GM19025 (cell line): ENCODE data around the gene INTS1.

Source experiments
- ATAC-seq: cut with Tn5 transposase; IDR thresholded peaks from one replicate; pipeline ENCODE4 v1.9.1; 2021; ENCODE audit warnings: mild to moderate bottlenecking, low read depth, moderate library complexity; ENCODE audit not compliant: unreplicated experiment

Gene INTS1

GRCh38 chr7:1542329-1542728 lies 38.1 kb upstream of the INTS1 start:
- ATAC-seq, result no peak

DNA sequence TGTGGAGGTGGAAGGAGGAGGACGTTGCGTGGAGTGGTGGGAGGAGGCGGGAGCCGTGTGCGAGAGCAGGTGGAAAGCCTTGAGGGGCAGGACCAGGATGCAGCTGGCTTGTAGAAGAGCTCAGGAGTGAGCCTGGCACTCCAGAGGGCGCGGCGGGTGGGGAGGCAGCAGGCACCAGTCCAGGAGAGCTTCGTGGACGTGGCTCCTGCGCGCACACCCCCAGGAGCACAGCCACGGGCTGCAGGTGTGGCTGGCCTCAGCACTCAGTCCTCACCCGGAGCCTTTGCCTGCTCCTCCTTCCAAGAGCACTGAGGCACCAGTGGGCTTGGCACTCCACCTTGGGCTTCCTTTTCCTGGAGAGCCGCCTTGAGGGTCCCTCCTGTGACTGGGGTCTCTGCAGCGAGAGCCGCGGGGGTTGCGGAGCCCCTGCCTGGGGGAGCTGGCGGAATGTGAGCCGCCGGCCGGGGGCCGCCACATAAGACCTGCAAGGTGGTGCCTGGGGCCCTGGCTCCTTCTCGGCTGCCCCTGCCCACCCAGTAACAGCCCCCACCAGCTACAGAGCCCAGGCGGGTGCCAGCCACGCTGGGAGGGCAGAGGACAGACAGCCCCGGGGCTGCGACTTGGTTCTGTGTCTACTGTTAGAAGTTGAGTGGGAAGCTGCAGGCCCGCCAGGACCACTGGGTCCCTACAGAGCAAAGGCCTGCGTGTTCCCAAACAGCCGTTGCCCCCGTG lies 37.4 kb upstream of the INTS1 start:
- no peak for ATAC-seq

DNA sequence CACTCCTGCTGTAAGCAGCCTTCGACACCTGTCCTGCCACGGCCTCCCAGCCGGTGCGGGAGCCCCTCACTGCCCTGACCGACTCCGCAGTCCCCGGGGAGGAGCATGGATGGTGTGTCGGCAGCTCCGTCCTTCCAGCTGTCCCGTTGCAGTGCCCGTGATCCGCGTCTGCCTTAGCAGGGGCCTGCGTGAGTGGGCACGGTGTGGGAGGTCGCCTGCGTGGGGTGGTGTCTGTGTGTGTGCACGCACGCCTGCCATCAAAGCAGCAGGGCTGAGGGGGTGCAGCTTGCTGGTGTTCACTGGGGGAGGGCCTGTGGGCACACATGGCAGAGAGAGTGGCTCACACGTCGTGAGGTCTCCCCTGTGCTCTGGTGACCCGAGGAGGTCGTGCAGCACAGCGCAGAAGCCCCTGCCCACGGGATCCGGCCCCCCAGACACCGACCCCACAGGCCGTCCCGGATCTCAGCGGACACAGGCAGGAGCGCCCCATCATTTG lies 36.6 kb upstream of the INTS1 start:
- ATAC-seq, result no peak

- no peak for ATAC-seq
Measured at GRCh38 chr7:1539882-1540775, 35.9 kb upstream of the INTS1 start.

DNA sequence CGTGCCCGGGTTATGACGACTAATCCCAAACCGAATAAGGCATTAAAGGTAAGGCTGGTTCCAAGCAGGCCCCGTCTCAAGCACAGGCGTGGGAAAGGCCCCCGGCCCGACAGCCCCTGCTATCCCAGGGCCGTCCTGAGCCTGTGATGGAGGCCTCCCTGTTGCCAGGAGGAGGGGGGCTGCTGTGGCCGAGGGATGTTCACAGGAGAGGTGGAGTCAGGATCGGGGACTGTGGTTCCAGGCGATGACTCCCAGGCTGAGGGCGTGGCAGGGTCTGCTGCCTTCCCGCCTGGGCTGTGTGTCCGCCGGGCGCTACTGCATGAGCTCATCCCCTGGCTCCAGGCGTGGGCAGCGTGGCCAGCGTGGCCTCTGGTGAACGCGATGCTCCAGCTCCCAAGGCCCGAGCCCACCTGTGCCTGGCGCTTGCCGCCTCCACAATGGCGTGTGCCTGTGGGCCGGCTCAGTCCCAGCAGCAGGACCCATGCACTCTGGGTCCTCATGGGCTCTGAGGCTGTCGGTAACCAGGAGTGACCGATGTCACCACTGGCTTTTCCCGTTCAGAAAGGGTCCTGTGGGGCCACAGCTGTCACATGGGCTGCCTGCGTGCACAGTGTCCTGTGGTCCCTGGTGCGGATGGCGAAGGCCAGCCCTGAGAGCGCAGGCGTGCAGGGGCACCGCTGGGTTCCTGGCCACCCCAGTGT lies 35.1 kb upstream of the INTS1 start:
- ATAC-seq, result no peak

GRCh38 chr7:1538544-1539180 lies 34.5 kb upstream of the INTS1 start:
- ATAC-seq, result no peak

GRCh38 chr7:1537535-1538412 lies 33.6 kb upstream of the INTS1 start:
- no peak for ATAC-seq

DNA sequence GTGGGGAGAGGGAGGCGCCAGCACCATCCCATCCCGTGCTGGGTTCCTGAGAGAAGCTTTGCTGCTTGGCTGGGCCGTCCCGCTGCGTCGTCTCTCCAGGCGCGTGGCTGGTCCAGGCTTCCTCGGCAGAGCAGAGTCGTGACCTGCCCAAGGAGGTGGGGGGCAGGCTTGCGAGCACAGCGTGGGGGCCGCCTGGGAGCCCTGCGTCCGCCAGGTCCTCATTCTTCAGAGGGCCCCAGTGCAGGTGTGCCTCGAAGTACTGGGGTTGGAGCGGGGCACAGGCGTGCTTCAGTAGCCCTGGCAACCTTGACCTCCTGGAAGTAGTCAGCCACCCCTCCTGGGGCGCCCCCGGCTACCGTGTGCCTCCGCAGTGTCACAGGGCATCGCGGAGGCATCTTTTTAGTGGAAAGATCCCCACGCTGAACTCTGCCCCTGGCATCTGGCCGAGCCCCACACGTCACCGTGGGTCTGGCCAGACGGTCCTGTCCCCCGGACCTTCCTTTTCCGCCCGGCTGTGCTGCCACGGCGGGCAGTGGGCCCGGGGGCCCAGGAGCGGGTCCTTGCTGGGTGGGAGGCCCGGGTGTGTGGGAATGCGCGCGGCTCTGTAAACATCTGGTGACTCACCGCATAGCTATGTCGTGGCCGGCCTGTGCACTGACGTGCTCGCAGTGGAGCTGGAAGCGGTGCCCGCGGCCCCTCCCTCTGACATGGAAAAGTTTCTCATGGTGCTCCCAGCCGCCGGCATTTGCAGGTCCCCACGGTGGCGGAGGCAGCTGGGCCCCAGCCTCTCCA lies 32.8 kb upstream of the INTS1 start:
- no peak for ATAC-seq

- no peak for ATAC-seq
Measured at GRCh38 chr7:1536455-1536742, 32.2 kb upstream of the INTS1 start.

DNA sequence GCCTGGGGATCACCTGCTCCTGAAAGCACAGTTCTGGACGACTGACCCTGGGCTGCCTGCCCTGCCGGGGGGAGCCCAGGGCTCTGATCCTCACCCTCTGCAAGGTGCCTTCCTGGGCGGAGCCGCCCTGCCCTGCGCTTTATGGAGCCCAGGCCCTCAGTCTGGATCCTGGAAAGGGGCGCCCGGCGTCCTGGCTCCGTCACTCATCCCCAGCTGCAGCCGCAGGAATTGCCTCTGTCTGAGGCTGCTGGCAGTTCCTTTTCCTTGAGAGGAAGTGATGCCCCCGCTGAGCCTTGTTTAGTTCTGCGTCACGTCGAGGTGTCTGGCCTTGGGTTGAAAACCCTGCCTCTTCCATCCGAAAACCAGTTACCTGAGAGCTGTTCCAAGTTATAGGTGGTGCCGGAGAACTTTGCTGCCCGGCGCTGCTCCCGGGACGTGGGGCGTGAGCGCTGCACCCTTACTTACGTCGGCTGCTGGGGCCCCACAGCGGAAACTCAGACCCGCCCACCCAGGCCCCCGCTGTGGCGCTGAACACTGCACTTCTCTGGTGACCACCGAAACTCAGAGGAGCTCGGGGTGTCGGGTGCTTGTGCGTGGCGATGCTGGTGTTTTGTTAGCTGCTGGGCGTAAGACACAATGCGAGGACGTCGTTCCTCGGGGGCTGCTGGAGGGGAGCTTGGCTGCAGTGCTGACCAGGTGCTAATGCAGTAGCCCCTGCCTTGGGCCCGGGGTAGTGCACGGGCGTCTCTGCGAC lies 31.7 kb upstream of the INTS1 start:
- no peak for ATAC-seq

DNA sequence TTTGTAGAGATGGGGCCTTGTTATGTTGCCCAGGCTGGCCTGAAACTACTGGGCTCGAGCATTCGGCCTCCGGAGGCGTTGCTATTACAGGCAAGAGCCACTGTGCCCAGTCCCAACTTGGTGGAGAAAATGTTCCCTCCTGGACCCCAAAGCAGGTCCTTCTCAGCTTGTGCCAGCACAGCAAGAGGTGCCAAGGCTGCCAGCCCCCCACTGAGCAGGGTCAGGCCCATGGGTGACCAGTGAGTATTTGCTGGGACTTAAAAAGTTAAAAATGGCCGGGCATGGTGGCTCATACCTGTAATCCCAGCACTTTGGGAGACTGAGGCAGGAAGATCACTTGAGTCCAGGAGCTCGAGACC lies 30.9 kb upstream of the INTS1 start:
- ATAC-seq, result no peak

DNA sequence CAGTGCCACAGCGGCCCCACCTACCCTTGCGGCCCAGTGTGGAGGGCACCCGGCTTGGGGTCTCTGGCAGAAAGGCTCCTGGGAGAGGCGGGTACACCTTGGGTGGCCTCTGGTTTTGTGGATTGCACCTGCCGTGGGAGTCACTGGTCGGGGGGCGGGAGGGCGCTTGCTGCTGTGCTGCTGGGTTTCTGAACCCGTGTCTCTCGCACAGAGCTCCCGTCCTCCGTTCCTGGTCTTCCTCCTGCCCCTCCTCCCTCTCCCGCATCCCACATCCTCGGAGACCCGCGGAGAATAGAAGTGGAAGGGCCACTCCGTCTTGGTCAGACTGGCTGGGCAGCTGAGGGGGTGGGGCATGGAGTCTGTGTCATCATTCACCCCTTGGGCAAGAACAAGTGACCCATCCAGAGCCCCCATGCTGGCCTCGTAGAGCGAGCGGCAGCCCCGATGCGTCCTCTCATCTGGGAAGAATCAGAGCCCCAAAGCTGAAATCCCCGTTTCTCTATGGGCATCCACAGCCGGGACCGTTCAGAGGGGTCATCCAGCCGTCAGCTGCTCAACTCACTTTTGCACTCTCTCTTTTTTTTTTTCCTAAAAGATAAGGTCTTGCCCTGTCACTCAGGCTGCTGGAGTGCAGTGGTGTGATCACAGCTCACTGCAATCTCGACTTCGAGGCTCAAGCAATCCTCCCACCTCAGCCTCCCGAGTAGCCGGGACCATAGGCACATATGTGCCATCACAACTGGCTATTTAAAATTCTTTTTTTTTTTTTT lies 30.3 kb upstream of the INTS1 start:
- no peak for ATAC-seq

DNA sequence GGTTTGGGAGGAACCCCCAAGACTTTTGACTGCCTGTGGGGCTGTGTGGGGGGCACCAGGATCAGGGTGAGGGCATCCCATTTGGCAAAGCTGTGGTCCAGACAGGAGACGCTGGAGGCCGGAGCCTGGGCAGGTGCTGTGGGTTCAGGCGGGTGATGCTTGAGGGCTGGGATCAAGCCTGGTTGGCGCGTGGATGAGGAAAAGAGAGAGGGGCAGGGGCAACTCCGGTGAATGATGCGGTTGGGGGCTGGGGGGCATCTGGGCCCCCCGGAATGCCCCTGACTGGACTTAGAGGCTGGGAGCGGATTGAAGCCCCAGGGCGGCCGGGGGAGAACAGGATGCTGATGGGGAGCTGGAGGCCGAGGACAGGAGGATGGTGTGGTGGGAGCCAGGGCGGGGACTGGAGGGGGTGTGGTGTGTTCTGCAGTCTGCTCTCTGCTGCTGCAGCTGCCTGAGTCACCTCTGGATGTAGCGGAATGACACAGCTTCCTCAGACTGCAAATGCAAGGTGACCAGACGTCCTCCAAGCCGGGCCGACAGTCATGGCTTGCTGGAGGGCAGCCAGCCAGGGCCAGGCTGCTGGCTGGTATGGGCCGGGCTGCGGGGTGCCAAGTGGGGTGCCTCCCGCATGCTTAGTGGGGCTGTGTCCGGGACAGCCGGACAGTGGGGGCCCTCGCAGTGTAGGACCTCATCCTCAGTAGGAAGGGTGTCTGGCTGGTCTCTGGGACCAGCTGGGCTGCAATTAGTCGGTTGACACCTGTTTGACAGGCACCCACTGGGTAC lies 29.5 kb upstream of the INTS1 start:
- no peak for ATAC-seq

GRCh38 chr7:1533255-1533546 lies 29.0 kb upstream of the INTS1 start:
- ATAC-seq, result no peak

- ATAC-seq, result no peak
Measured at GRCh38 chr7:1532456-1533254, 28.5 kb upstream of the INTS1 start.

GRCh38 chr7:1531979-1532455 lies 27.8 kb upstream of the INTS1 start:
- ATAC-seq, result no peak
